HG03520 (cell line): Measurements from ENCODE around the gene FAM209B.
"Not testable (repeated sequence)": the region's sequence is repeated elsewhere in the genome, so short reads cannot be mapped to it uniquely, and the experiment has no call there.

Experiments
- ATAC-seq: cut with Tn5 transposase; IDR thresholded peaks from one replicate; pipeline ENCODE4 v1.9.1; 2021; ENCODE audit warnings: mild to moderate bottlenecking, moderate library complexity; ENCODE audit not compliant: unreplicated experiment

Gene FAM209B

GRCh38 chr20:56532946-56533345, at the start of gene FAM209B:
Gene FAM209B, plus strand, starts transcription at chr20:56533246. Its CDS starts 96 bp downstream, at chr20:56533342.
- not testable (repeated sequence) for ATAC-seq

GRCh38 chr20:56483970-56484369, 49.1 kb upstream of the FAM209B start:
- ATAC-seq = no peak

GRCh38 chr20:56487216-56487615, 45.8 kb upstream of the FAM209B start:
- ATAC-seq = no peak

- ATAC-seq = no peak
Observed at GRCh38 chr20:56488566-56488965, 44.5 kb upstream of the FAM209B start.

GRCh38 chr20:56501116-56501515, 31.9 kb upstream of the FAM209B start:
- ATAC-seq = no peak

GRCh38 chr20:56503916-56504315, 29.1 kb upstream of the FAM209B start:
- ATAC-seq = no peak

GRCh38 chr20:56504373-56505005, 28.6 kb upstream of the FAM209B start:
- ATAC-seq = no peak

- no peak for ATAC-seq
Observed at GRCh38 chr20:56506103-56506502, 26.9 kb upstream of the FAM209B start.

- ATAC-seq = no peak
Observed at GRCh38 chr20:56511926-56512325, 21.1 kb upstream of the FAM209B start.

- ATAC-seq = no peak
Observed at GRCh38 chr20:56513161-56514150, 19.6 kb upstream of the FAM209B start.

GRCh38 chr20:56516631-56517030, 16.4 kb upstream of the FAM209B start:
- no peak for ATAC-seq

GRCh38 chr20:56517211-56517610, 15.8 kb upstream of the FAM209B start:
- no peak for ATAC-seq

GRCh38 chr20:56517641-56518040, 15.4 kb upstream of the FAM209B start:
- ATAC-seq = no peak

- ATAC-seq = no peak
Observed at GRCh38 chr20:56518126-56518525, 14.9 kb upstream of the FAM209B start.

GRCh38 chr20:56518721-56519398, 14.2 kb upstream of the FAM209B start:
- ATAC-seq = no peak

- ATAC-seq = no peak
Observed at GRCh38 chr20:56519551-56519950, 13.5 kb upstream of the FAM209B start.

- no peak for ATAC-seq
Observed at GRCh38 chr20:56520180-56520579, 12.9 kb upstream of the FAM209B start.

- not testable (repeated sequence) for ATAC-seq
Observed at GRCh38 chr20:56520746-56521354, 12.2 kb upstream of the FAM209B start.

- ATAC-seq = no peak
Observed at GRCh38 chr20:56522311-56522710, 10.7 kb upstream of the FAM209B start.

GRCh38 chr20:56524444-56524843, 8.6 kb upstream of the FAM209B start, which contains the start of gene FAM209A:
Gene FAM209A, plus strand, starts transcription at chr20:56524744. Its CDS starts 65 bp downstream, at chr20:56524809.
- not testable (repeated sequence) for ATAC-seq

GRCh38 chr20:56527521-56527920, 5.5 kb upstream of the FAM209B start:
- no peak for ATAC-seq
